Epithelial cell of esophagus (primary cell): ENCODE measurements around the gene CGREF1.

ENCODE experiments used
- DNase-seq: peaks from one replicate; pipeline ENCODE4 v3.0.0; 2010; ENCODE audit warnings: low read depth
- H3K4me3 ChIP-seq: 2 replicates; pipeline ENCODE4 v1.5.1; 2011; ENCODE audit warnings: mild to moderate bottlenecking, low read length, control low read depth
- TF ChIP-seq, protein P1 (sequence below): IDR thresholded peaks from 2 replicates; pipeline ENCODE4 v1.5.1; 2011; ENCODE audit warnings: low read depth, mild to moderate bottlenecking, low read length, control low read depth, inconsistent platforms; ENCODE audit not compliant: insufficient read depth; ENCODE audit errors: missing control alignments

The CGREF1 gene

GRCh38 chr2:27059141-27059820 lies 59.6 kb downstream of the CGREF1 start:
- H3K4me3 ChIP-seq = no peak overlapping the region
- no peak for DNase-seq
- TF ChIP-seq, protein P1, sequence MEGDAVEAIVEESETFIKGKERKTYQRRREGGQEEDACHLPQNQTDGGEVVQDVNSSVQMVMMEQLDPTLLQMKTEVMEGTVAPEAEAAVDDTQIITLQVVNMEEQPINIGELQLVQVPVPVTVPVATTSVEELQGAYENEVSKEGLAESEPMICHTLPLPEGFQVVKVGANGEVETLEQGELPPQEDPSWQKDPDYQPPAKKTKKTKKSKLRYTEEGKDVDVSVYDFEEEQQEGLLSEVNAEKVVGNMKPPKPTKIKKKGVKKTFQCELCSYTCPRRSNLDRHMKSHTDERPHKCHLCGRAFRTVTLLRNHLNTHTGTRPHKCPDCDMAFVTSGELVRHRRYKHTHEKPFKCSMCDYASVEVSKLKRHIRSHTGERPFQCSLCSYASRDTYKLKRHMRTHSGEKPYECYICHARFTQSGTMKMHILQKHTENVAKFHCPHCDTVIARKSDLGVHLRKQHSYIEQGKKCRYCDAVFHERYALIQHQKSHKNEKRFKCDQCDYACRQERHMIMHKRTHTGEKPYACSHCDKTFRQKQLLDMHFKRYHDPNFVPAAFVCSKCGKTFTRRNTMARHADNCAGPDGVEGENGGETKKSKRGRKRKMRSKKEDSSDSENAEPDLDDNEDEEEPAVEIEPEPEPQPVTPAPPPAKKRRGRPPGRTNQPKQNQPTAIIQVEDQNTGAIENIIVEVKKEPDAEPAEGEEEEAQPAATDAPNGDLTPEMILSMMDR = no peak

DNA sequence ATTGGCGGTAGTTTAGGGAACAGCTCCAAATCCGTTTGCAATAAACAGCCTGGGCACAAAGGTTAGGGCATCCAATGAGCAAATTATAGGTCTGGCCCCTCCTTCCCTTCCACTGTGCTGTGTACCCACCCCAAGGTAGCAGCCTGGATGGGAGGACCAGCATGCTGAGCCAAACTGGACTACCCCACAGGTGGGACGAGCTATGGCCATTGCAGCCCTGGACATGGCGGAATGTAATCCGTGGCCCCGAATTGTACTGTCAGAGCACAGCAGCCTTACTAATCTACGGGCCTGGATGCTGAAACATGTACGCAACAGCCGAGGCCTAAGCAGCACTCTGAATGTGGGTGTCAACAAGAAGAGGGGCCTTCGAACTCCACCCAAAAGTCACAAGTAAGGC lies 60.7 kb downstream of the CGREF1 start:
- no peak overlapping the region for H3K4me3 ChIP-seq
- no peak for DNase-seq
- TF ChIP-seq, protein P1 = no peak

GRCh38 chr2:27057184-27057583 lies 61.7 kb downstream of the CGREF1 start:
- TF ChIP-seq, protein P1 = no peak
- DNase-seq = no peak
- no peak overlapping the region for H3K4me3 ChIP-seq

- TF ChIP-seq, protein P1 = no peak
- no peak for DNase-seq
- H3K4me3 ChIP-seq = no peak overlapping the region
Observed at GRCh38 chr2:27054721-27055120, 64.2 kb downstream of the CGREF1 start.

GRCh38 chr2:27053776-27054175 lies 65.2 kb downstream of the CGREF1 start:
- no peak for DNase-seq
- H3K4me3 ChIP-seq = no peak overlapping the region
- TF ChIP-seq, protein P1 = no peak

DNA sequence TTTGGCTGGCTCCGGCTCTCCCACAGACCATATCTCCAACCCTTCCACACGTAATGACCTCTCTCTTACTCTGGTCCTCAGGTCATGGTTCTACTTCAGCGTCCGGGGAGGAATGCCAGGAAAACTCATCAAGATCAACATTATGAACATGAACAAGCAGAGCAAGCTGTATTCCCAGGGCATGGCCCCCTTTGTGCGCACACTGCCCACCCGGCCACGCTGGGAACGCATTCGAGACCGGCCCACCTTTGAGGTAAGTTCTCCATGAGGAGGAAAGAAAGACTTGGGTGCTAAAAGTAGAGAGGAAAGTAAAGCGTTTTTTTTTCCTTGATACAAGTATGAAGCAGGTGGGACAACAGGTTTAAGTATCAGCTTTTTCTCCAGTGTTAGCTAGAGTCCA lies 65.6 kb downstream of the CGREF1 start:
- H3K4me3 ChIP-seq = no peak overlapping the region
- TF ChIP-seq, protein P1 = no peak
- no peak for DNase-seq

DNA sequence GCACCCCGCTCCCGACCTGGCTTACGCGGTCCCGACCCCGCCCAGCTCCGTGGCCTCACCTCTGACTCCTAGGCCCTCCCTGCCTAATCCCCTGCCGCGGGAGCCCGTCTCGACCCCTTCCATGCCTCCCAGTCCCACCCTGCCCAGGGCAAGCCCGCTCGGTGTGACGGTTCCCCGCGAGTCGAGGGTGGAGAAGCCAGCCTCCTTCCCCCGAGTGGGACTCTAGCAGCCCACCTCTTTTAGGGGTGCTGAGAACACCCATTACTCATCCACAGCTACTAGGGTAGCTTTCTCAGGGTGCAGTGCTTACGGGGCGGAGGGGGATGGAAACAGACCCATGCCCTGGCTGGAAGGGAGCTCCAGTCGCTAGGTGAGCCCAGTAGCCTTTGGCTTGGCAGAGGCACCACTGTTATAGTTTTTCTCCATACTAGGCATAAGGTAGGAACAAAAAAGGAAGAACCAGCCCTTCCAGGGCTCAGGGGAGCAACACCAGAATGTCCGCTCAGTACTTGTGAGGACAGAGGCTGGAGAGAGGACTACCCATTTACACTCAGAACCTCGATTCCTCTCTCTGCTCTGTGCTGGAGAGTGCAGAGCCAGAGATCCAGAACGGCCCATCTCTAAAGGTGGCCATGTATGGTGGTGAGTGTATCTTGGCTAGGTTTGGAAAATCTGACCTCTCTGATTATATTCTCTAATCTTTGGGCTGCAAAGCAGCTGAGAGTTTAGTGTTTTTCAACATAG lies 66.9 kb downstream of the CGREF1 start:
- DNase-seq = no peak
- TF ChIP-seq, protein P1 = no peak

More for the DNA sequence above, 66.9 kb downstream of the CGREF1 start:
- H3K4me3 ChIP-seq = peak overlapping the region; percentile 86
